ENCODE measurements around the gene SERPINA3.
A peak's percentile ranks its signal among the peaks of the same experiment; 100 is the strongest.

SERPINA3 gene

GRCh38 chr14:94615823-94616570, 3.8 kb downstream of the SERPINA3 start:
- no peak for ATAC-seq
- Mint-ChIP-seq H3K9me3 (peaks cover 0 to 44% of the 10 kb centered on the region in 2 donors), H3K27ac (no peak overlapping the region)

GRCh38 chr14:94617366-94617941, 5.3 kb downstream of the SERPINA3 start:
- Mint-ChIP-seq H3K27ac (peak overlapping the region in 1 of 2 donors; percentile 75), H3K27me3 (peaks cover 8% of the 10 kb centered on the region), H3K4me3 (no peak overlapping the region), H3K4me1 (no peaks in the 10 kb centered on the region), H3K9me3 (peaks cover 0 to 44% of the 10 kb centered on the region in 2 donors)
- ATAC-seq (no peak), DNase-seq (no peak)

More at GRCh38 chr14:94615823-94616570, 3.8 kb downstream of the SERPINA3 start:
- DNase-seq = no peak
- H3K4me3 Mint-ChIP-seq = no peak overlapping the region
- H3K4me1 Mint-ChIP-seq = no peaks in the 10 kb centered on the region
- H3K27me3 Mint-ChIP-seq = no peaks in the 10 kb centered on the region

- peaks cover 8% of the 10 kb centered on the region for H3K27me3 Mint-ChIP-seq
- H3K4me1 Mint-ChIP-seq = no peaks in the 10 kb centered on the region
- no peak overlapping the region for H3K4me3 Mint-ChIP-seq
- H3K9me3 Mint-ChIP-seq = peaks cover 0 to 44% of the 10 kb centered on the region in 2 donors
- no peak for DNase-seq
- ATAC-seq = no peak
- H3K27ac Mint-ChIP-seq = no peak overlapping the region
Observed at GRCh38 chr14:94617988-94618822, 6.0 kb downstream of the SERPINA3 start.

DNA sequence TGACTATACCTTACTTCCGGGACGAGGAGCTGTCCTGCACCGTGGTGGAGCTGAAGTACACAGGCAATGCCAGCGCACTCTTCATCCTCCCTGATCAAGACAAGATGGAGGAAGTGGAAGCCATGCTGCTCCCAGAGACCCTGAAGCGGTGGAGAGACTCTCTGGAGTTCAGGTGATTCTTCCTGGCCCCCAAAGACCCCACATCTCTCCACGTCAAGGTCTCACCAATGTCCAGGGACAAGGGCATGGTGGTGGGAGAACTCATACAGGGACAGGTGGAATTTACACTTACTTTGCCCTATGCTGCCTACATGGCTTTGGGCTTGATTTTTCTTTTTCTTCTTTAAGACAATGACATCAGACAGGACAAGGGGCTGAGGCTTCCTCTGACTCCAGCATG, 7.1 kb downstream of the SERPINA3 start:
- H3K4me3 Mint-ChIP-seq = no peak overlapping the region
- ATAC-seq (no peak), DNase-seq (no peak)
- peaks cover 8% of the 10 kb centered on the region for H3K27me3 Mint-ChIP-seq
- no peak overlapping the region for H3K27ac Mint-ChIP-seq
- no peaks in the 10 kb centered on the region for H3K4me1 Mint-ChIP-seq
- H3K9me3 Mint-ChIP-seq = peaks cover 0 to 44% of the 10 kb centered on the region in 2 donors

DNA sequence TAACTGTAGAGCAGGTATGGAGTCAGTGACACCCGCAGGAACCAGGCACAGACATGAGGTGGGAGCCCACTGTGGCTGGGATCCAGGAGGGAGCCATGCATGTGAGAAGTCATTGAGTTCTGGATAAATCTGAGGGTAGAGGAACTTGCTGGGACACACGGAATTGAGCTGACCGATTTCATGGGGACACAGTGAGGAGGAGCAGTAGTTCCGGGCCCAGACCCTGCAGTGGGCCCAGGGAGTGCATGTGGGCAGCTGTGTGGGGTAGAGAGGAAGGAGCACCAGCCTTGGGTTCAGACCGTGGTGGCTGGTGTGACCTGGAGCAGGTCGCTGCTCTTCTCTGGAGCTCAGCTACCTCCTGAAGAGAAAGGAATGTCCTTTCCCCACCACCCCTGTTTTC, 8.4 kb downstream of the SERPINA3 start:
- Mint-ChIP-seq H3K27me3 (peaks cover 8% of the 10 kb centered on the region), H3K27ac (no peak overlapping the region), H3K4me3 (no peak overlapping the region), H3K9me3 (peaks cover 0 to 44% of the 10 kb centered on the region in 2 donors), H3K4me1 (no peaks in the 10 kb centered on the region)
- DNase-seq (no peak), ATAC-seq (no peak)

DNA sequence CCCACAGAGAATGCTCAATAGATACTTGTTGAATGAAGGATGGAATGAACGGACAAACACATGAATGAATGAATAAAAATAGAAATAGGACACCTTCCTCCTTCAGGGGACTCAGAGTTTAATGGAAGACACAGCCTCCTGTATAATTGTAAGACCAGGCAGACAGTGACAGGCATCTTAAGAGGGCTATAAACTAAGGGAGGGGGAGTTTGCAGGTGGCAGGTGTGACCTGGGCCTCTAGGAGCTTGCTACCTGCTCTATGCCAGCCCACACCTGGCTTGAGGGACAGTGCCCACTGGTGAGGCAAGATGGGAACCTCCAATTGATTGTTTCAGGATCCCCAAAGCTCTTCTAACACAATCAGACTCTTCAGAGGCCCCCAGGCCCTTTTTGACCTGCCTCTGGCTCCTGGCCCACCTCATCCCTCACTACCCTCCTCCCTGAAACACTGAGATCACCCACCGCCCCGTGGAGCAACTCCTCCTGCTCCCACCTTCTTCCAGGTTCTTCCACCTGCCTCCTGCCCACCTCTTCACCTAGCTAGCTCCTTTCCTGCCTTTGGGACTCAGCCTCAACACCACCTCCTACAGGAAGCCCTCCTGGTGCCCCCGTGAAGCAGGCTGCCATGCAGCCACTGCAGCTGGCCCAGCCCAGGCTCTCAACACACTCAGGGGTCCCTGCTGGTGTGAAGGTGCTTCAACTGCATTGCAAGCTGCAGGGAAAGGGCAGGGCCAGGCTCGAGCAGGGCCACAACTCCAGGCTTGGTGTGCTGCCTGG, 9.4 kb downstream of the SERPINA3 start:
- ATAC-seq (no peak), DNase-seq (no peak)
- no peak overlapping the region for H3K4me3 Mint-ChIP-seq
- peak overlapping the region in 1 of 2 donors; percentile 10 for H3K27ac Mint-ChIP-seq
- H3K27me3 Mint-ChIP-seq = peaks cover 8% of the 10 kb centered on the region
- H3K9me3 Mint-ChIP-seq = peaks cover 0 to 37% of the 10 kb centered on the region in 2 donors
- H3K4me1 Mint-ChIP-seq = no peaks in the 10 kb centered on the region

GRCh38 chr14:94622653-94623421, 10.6 kb downstream of the SERPINA3 start:
- no peak overlapping the region for H3K27ac Mint-ChIP-seq
- peaks cover 0 to 24% of the 10 kb centered on the region in 2 donors for H3K9me3 Mint-ChIP-seq
- no peaks in the 10 kb centered on the region for H3K4me1 Mint-ChIP-seq
- peaks cover 8% of the 10 kb centered on the region for H3K27me3 Mint-ChIP-seq
- H3K4me3 Mint-ChIP-seq = no peak overlapping the region
- ATAC-seq (no peak), DNase-seq (no peak)

DNA sequence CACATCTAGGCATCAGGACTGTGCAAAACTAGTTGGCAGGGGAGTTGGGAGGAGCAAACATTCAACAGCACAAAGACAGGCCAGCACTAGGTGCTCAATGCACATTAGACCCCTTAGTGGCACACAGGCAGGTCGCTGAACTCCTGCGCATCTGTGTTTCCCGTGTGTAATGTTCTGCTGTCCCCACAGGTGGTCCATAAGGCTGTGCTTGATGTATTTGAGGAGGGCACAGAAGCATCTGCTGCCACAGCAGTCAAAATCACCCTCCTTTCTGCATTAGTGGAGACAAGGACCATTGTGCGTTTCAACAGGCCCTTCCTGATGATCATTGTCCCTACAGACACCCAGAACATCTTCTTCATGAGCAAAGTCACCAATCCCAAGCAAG, 11.2 kb downstream of the SERPINA3 start:
- Mint-ChIP-seq H3K4me3 (no peak overlapping the region), H3K27ac (no peak overlapping the region), H3K9me3 (peaks cover 0 to 19% of the 10 kb centered on the region in 2 donors), H3K4me1 (no peaks in the 10 kb centered on the region), H3K27me3 (peaks cover 8% of the 10 kb centered on the region)
- no peak for ATAC-seq
- no peak for DNase-seq

GRCh38 chr14:94623856-94624499, 11.8 kb downstream of the SERPINA3 start:
- no peak overlapping the region for H3K27ac Mint-ChIP-seq
- H3K4me3 Mint-ChIP-seq = no peak overlapping the region
- ATAC-seq = no peak
- DNase-seq = no peak
- H3K27me3 Mint-ChIP-seq = peaks cover 8% of the 10 kb centered on the region
- H3K4me1 Mint-ChIP-seq = no peaks in the 10 kb centered on the region
- peaks cover 0 to 13% of the 10 kb centered on the region in 2 donors for H3K9me3 Mint-ChIP-seq

- DNase-seq (no peak), ATAC-seq (no peak)
- Mint-ChIP-seq H3K9me3 (peaks cover 0 to 6% of the 10 kb centered on the region in 2 donors), H3K4me3 (no peak overlapping the region), H3K27ac (no peak overlapping the region), H3K4me1 (no peaks in the 10 kb centered on the region), H3K27me3 (peaks cover 8% of the 10 kb centered on the region)
Observed at GRCh38 chr14:94624537-94625352, 12.6 kb downstream of the SERPINA3 start.

- no peak for DNase-seq
- no peak for ATAC-seq
- Mint-ChIP-seq H3K27ac (no peak overlapping the region), H3K9me3 (peaks cover 0 to under 1% of the 10 kb centered on the region in 2 donors), H3K4me1 (no peaks in the 10 kb centered on the region), H3K4me3 (no peak overlapping the region), H3K27me3 (peaks cover 8% of the 10 kb centered on the region)
Observed at GRCh38 chr14:94625353-94625635, 13.1 kb downstream of the SERPINA3 start.

GRCh38 chr14:94628578-94628977, 16.4 kb downstream of the SERPINA3 start:
- no peaks in the 10 kb centered on the region for H3K9me3 Mint-ChIP-seq

GRCh38 chr14:94630396-94630795, 18.2 kb downstream of the SERPINA3 start:
- no peaks in the 10 kb centered on the region for H3K27me3 Mint-ChIP-seq
- no peak for DNase-seq
- H3K4me3 Mint-ChIP-seq = no peak overlapping the region
- H3K9me3 Mint-ChIP-seq = no peaks in the 10 kb centered on the region
- H3K4me1 Mint-ChIP-seq = no peaks in the 10 kb centered on the region
- no peak overlapping the region for H3K27ac Mint-ChIP-seq
- no peak for ATAC-seq

More at GRCh38 chr14:94628578-94628977, 16.4 kb downstream of the SERPINA3 start:
- no peaks in the 10 kb centered on the region for H3K27me3 Mint-ChIP-seq
- H3K4me3 Mint-ChIP-seq = no peak overlapping the region
- no peaks in the 10 kb centered on the region for H3K4me1 Mint-ChIP-seq
- H3K27ac Mint-ChIP-seq = no peak overlapping the region
- ATAC-seq (no peak), DNase-seq (no peak)

DNA sequence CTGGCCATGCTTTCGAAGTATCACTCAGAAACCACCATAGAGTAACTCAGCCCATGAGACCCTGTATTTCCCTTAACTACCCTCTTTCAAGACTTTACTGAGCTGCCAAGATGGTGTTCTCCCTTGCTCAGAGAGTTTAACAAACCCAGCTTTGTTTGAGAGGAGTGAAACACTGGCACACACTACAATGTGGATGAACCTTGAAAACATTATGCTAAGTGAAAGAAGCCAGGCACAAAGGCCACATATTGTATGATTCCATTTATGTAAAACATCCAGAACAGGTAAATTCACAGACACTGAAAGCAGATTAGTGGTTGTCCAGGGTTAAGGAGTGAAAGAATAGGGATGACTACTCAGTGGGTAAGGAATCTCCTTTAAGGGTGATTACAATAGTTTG, 18.9 kb downstream of the SERPINA3 start:
- no peaks in the 10 kb centered on the region for H3K9me3 Mint-ChIP-seq
- ATAC-seq = no peak
- no peaks in the 10 kb centered on the region for H3K4me1 Mint-ChIP-seq
- H3K27ac Mint-ChIP-seq = no peak overlapping the region
- H3K27me3 Mint-ChIP-seq = no peaks in the 10 kb centered on the region
- no peak overlapping the region for H3K4me3 Mint-ChIP-seq
- no peak for DNase-seq
